SK-N-SH (cell line): Measurements from ENCODE around the gene LRRC56. TPM values are rescaled to one million over a fixed set of nuclear protein-coding genes. Genes with fewer than 3 reads are reported as not detected.

Source experiments
- CTCF ChIA-PET: fragments of 300-600, 350-600 bp; formaldehyde crosslinking; extraction: SDS; loops from one replicate; lab custom pipeline; 2021; lab: Yijun Ruan, JAX
- POLR2A ChIA-PET: fragments of 350-600 bp; sonication (Branson Sonifier 250); formaldehyde crosslinking; extraction: SDS; loops from one replicate; lab custom pipeline; 2020; ENCODE audit warnings: antibody characterized with exemption, inconsistent platforms; lab: Yijun Ruan, JAX
- DNase-seq: peaks from one replicate; pipeline ENCODE4 v3.0.0; 2012
- H2AFZ ChIP-seq: fragments of 200-600 bp; sonication (generic); 2 replicates; pipeline ENCODE4 v1.8.1; 2016; ENCODE audit warnings: antibody characterized with exemption, mild to moderate bottlenecking, low read depth
- H3F3A ChIP-seq: fragments of 200-600 bp; sonication (generic); replicated peaks from 2 replicates; pipeline ENCODE3; 2016; ENCODE audit warnings: antibody characterized with exemption, mild to moderate bottlenecking; ENCODE audit not compliant: insufficient read depth
- H3K27ac ChIP-seq, 2 experiments: fragments of 200-500 bp in 1 of 2; fragments of 200-600 bp in 1 of 2; sonication (Bioruptor generic) in 1 of 2; sonication (generic), shearing (Covaris generic) in 1 of 2; 2 replicates each; pipeline versions ENCODE4 v1.5.1 to v1.6.1; 2014 to 2016; ENCODE audit warnings: low read depth in 2 of 2, inconsistent platforms in 1 of 2, low read length in 1 of 2, mild to moderate bottlenecking in 1 of 2, mixed read lengths in 1 of 2
- H3K27me3 ChIP-seq: fragments of 200-600 bp; sonication (generic), shearing (Covaris generic); 2 replicates; pipeline ENCODE4 v1.6.1; 2016; ENCODE audit warnings: mixed run types; ENCODE audit not compliant: insufficient read depth
- H3K36me3 ChIP-seq, 2 experiments: fragments of 200-500 bp in 1 of 2; fragments of 200-600 bp in 1 of 2; sonication (Bioruptor generic) in 1 of 2; sonication (generic) in 1 of 2; replicated peaks in 1 of 2; 2 replicates each; pipeline versions ENCODE3 to v1.5.1; 2014 to 2016; ENCODE audit warnings: low read length in 1 of 2, mild to moderate bottlenecking in 1 of 2; ENCODE audit not compliant: insufficient read depth in 2 of 2, control insufficient read depth in 1 of 2
- H3K4me1 ChIP-seq, 2 experiments: fragments of 200-500 bp in 1 of 2; fragments of 200-600 bp in 1 of 2; sonication (Bioruptor generic) in 1 of 2; sonication (generic), shearing (Covaris generic) in 1 of 2; 2 replicates each; pipeline versions ENCODE4 v1.5.1 to v1.6.1; 2014 to 2016; ENCODE audit warnings: low read depth in 1 of 2, low read length in 1 of 2, mixed run types in 1 of 2; ENCODE audit not compliant: insufficient read depth in 2 of 2, control insufficient read depth in 1 of 2
- H3K4me2 ChIP-seq: fragments of 200-600 bp; sonication (generic), shearing (Covaris generic); 2 replicates; pipeline ENCODE4 v1.6.1; 2017; ENCODE audit warnings: mixed run types
- H3K4me3 ChIP-seq, 2 experiments: fragments of 200-500 bp in 1 of 2; fragments of 200-600 bp in 1 of 2; sonication (Bioruptor generic) in 1 of 2; sonication (generic), shearing (Covaris generic) in 1 of 2; 2 replicates each; pipeline versions ENCODE4 v1.5.1 to v1.8.1; 2014 to 2016; ENCODE audit warnings: low read depth in 2 of 2, inconsistent platforms in 1 of 2, low read length in 1 of 2, mild to moderate bottlenecking in 1 of 2, mixed read lengths in 1 of 2, moderate library complexity in 1 of 2
- H3K79me2 ChIP-seq: fragments of 200-600 bp; sonication (generic); 2 replicates; pipeline ENCODE4 v1.8.1; 2017; ENCODE audit warnings: mild to moderate bottlenecking; ENCODE audit not compliant: insufficient read depth
- H3K9ac ChIP-seq: fragments of 200-600 bp; sonication (generic); 2 replicates; pipeline ENCODE4 v1.6.1; 2017; ENCODE audit warnings: mixed run types
- H3K9me2 ChIP-seq: fragments of 200-600 bp; sonication (generic); 2 replicates; pipeline ENCODE4 v1.6.1; 2017; ENCODE audit warnings: mixed run types
- H3K9me3 ChIP-seq: fragments of 200-600 bp; sonication (generic); 2 replicates; pipeline ENCODE4 v1.6.1; 2017; ENCODE audit warnings: mixed run types, mild to moderate bottlenecking, moderate library complexity
- H4K20me1 ChIP-seq: fragments of 200-600 bp; sonication (generic); 2 replicates; pipeline ENCODE4 v1.6.1; 2017; ENCODE audit warnings: mild to moderate bottlenecking, mixed run types; ENCODE audit not compliant: insufficient read depth
- EZH2phosphoT487 ChIP-seq: fragments of 200-600 bp; sonication (generic); IDR thresholded peaks from 2 replicates; pipeline ENCODE4 v1.6.1; 2017; ENCODE audit warnings: low read depth, mixed run types, mild to moderate bottlenecking, antibody characterized with exemption, moderate library complexity, borderline replicate concordance
- FOXJ3 ChIP-seq: sonication (generic); formaldehyde crosslinking; IDR thresholded peaks from 2 replicates; pipeline ENCODE4 v1.5.1; 2020; ENCODE audit warnings: mild to moderate bottlenecking, missing genetic modification reagents
- PBX3 ChIP-seq: IDR thresholded peaks from 2 replicates; pipeline ENCODE4; 2012
- POLR2AphosphoS5 ChIP-seq: IDR thresholded peaks from 2 replicates; pipeline ENCODE4 v1.6.1; 2012; ENCODE audit warnings: low read depth, low read length
- TEAD4 ChIP-seq: IDR thresholded peaks from 2 replicates; pipeline ENCODE4 v1.4.0; 2012; ENCODE audit warnings: mild to moderate bottlenecking, borderline replicate concordance; ENCODE audit not compliant: insufficient read depth
- YY1 ChIP-seq: IDR thresholded peaks from 2 replicates; pipeline ENCODE4 v1.4.0; 2012; ENCODE audit warnings: low read depth, mild to moderate bottlenecking
- WGBS: methylation state at CpG from one replicate; pipeline ENCODE4 v1.1.6; 2017; ENCODE audit warnings: low lambda C conversion rate; 5-methylcytosine and 5-hydroxymethylcytosine counted together
- polyA plus RNA-seq, 3 experiments: library from polyadenylated mRNA; depleted of rRNA; stranded (reverse); fragments of >200 nt; gene quantifications; 2 replicates each; pipeline ENCODE4 v1.2.3, GENCODE V29; 2012
- TF ChIP-seq, protein P1 (sequence below): fragments of 200-600 bp; sonication (generic); IDR thresholded peaks from 2 replicates; pipeline ENCODE4 v1.6.1; 2017; ENCODE audit warnings: antibody characterized with exemption, mild to moderate bottlenecking, moderate library complexity

The LRRC56 gene
- polyA plus RNA-seq, 1 of the 3 experiments (the other 2 are of a cell fraction): 1.2 TPM

DNA sequence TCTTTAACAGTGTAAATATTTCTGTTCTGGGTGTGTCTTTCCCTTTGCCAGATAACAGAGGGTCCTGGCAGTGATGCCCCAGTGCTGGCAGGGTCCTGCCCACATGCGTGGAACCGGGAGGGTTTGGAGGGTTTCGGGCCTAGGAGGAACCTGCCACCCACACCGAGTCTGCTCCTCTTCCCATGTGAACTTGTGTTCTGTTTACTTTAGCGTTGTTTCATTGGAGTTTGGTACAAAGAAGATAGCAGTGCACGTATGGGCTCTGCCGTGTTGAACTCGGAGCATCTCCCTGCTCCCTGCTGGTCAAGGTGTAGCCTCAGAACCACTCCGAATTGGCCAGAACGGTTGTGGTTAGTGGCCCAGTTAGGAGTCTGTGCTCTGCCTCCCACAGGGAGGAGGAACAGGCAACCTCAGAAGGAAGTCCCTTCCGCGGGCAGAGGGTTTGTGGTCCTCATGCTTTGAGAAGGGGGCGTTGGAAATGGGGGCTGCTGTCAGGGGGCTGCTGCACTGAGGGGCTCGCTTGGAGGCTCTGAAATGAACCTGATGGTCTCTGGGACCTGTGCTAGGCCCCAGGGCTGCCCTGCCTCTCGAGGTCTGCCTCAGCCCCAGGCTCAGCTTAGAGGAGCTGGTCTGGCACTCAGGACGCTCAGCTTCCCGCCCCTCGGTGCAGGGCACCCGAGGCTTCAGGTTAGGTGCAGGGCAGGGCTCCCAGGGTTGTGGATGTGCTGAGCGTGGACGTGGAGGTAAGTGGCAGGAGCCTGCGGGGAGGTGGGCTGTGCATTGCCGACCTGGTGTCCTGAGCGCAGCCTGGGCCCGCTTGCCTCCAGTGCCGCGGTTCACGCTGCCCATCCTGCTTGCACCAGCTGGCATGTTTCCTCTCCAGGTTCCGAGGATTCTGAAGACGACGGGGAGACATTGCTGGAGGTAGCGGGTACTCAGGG, 49.3 kb downstream of the LRRC56 start:
- TF ChIP-seq EZH2phosphoT487 (no peak), YY1 (no peak), POLR2AphosphoS5 (no peak), PBX3 (no peak), FOXJ3 (CRISPR knock-in tag) (no peak)
- H4K20me1 ChIP-seq: peaks cover 75% of the 10 kb centered on the region
- no peaks in the 10 kb centered on the region for H3K27me3 ChIP-seq
- CTCF ChIA-PET: no interaction called here
- peaks cover 69% of the 10 kb centered on the region for H3K79me2 ChIP-seq
- no peak overlapping the region for H3K4me3 ChIP-seq
- no peak overlapping the region for H3K9ac ChIP-seq
- H3K9me2 ChIP-seq: no peaks in the 10 kb centered on the region
- no peaks in the 10 kb centered on the region for H3K9me3 ChIP-seq
- no peak overlapping the region for H3K4me2 ChIP-seq
- WGBS: 89% methylated on average over 20 of the region's 32 CpGs
- H3F3A ChIP-seq: peaks cover 12% of the 10 kb centered on the region
- POLR2A ChIA-PET: interaction anchor here (1.0 kb wide), 1 partner anchor 22 kb away, joined by 3 read pairs; no protein-coding TSS in a partner anchor
- H3K27ac ChIP-seq: no peak overlapping the region
- peaks cover 26 to 57% of the 10 kb centered on the region in 2 experiments for H3K36me3 ChIP-seq
- no peaks in the 10 kb centered on the region for H3K4me1 ChIP-seq
- no peak for DNase-seq
- no peak overlapping the region for H2AFZ ChIP-seq

GRCh38 chr11:587546-587945, 50.2 kb downstream of the LRRC56 start:
- Histone ChIP-seq H4K20me1 (peaks cover 67% of the 10 kb centered on the region), H3F3A (peaks cover 12% of the 10 kb centered on the region), H3K36me3 (peaks cover 27 to 60% of the 10 kb centered on the region in 2 experiments), H3K9me2 (no peaks in the 10 kb centered on the region), H3K4me3 (no peak overlapping the region), H3K4me2 (no peak overlapping the region), H3K9ac (no peak overlapping the region), H3K4me1 (no peaks in the 10 kb centered on the region), H3K79me2 (peaks cover 69% of the 10 kb centered on the region), H2AFZ (no peak overlapping the region), H3K27me3 (no peaks in the 10 kb centered on the region), H3K27ac (peak overlapping the region in 1 of 2 experiments; percentile 54; a peak in 1 of 4 replicates), H3K9me3 (no peaks in the 10 kb centered on the region)
- 87% methylated on average over 6 of the region's 8 CpGs for WGBS
- TF ChIP-seq TEAD4: no peak
- TF ChIP-seq, protein P1, sequence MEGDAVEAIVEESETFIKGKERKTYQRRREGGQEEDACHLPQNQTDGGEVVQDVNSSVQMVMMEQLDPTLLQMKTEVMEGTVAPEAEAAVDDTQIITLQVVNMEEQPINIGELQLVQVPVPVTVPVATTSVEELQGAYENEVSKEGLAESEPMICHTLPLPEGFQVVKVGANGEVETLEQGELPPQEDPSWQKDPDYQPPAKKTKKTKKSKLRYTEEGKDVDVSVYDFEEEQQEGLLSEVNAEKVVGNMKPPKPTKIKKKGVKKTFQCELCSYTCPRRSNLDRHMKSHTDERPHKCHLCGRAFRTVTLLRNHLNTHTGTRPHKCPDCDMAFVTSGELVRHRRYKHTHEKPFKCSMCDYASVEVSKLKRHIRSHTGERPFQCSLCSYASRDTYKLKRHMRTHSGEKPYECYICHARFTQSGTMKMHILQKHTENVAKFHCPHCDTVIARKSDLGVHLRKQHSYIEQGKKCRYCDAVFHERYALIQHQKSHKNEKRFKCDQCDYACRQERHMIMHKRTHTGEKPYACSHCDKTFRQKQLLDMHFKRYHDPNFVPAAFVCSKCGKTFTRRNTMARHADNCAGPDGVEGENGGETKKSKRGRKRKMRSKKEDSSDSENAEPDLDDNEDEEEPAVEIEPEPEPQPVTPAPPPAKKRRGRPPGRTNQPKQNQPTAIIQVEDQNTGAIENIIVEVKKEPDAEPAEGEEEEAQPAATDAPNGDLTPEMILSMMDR: no peak
- no peak for DNase-seq
- CTCF ChIA-PET: no interaction called here
- POLR2A ChIA-PET: no interaction called here
